Mononuclear cell (primary cell): ENCODE measurements around the gene RHPN2. TPM values are rescaled to one million over a fixed set of nuclear protein-coding genes. Genes with fewer than 3 reads are reported as not detected.
"Not testable (repeated sequence)": the region's sequence is repeated elsewhere in the genome, so short reads cannot be mapped to it uniquely, and the experiment has no call there.

ENCODE experiments used
- H3K27me3 ChIP-seq: 2 replicates; pipeline ENCODE4 v1.6.0; 2011; ENCODE audit warnings: low read length, control low read depth; ENCODE audit not compliant: insufficient read depth
- H3K4me1 ChIP-seq: 2 replicates; pipeline ENCODE4 v1.5.1; 2011; ENCODE audit warnings: mild to moderate bottlenecking, low read length, control low read depth; ENCODE audit not compliant: insufficient read depth
- H3K4me3 ChIP-seq: 2 replicates; pipeline ENCODE4 v1.5.1; 2011; ENCODE audit warnings: mild to moderate bottlenecking, low read length, moderate library complexity
- H3K9me3 ChIP-seq: 2 replicates; pipeline ENCODE4 v1.5.1; 2011; ENCODE audit warnings: low read depth, mild to moderate bottlenecking, control low read depth, low read length
- total RNA-seq: library from RNA; depleted of rRNA; stranded (reverse); fragments of >200 nt; gene quantifications from one replicate; pipeline ENCODE4 v1.2.3, GENCODE V29; 2012

RHPN2 gene
- total RNA-seq, 1 donor = 0.31 TPM

- Histone ChIP-seq H3K4me1 (no peaks in the 10 kb centered on the region), H3K9me3 (no peaks in the 10 kb centered on the region), H3K4me3 (no peak overlapping the region), H3K27me3 (no peaks in the 10 kb centered on the region)
Observed at GRCh38 chr19:33024398-33024797, 40.3 kb downstream of the RHPN2 start.

- no peaks in the 10 kb centered on the region for H3K4me1 ChIP-seq
- H3K9me3 ChIP-seq = no peaks in the 10 kb centered on the region
- no peaks in the 10 kb centered on the region for H3K27me3 ChIP-seq
Observed at GRCh38 chr19:33022472-33023116, 42.1 kb downstream of the RHPN2 start.

GRCh38 chr19:33010891-33011290, 53.8 kb downstream of the RHPN2 start:
- H3K4me1 ChIP-seq, H3K9me3 ChIP-seq, H3K27me3 ChIP-seq, H3K4me3 ChIP-seq: not testable (repeated sequence)

More at GRCh38 chr19:33022472-33023116, 42.1 kb downstream of the RHPN2 start:
- no peak overlapping the region for H3K4me3 ChIP-seq

GRCh38 chr19:33008738-33009137, 56.0 kb downstream of the RHPN2 start:
- Histone ChIP-seq H3K4me3 (no peak overlapping the region), H3K27me3 (no peaks in the 10 kb centered on the region), H3K4me1 (no peaks in the 10 kb centered on the region), H3K9me3 (no peaks in the 10 kb centered on the region)

- no peaks in the 10 kb centered on the region for H3K9me3 ChIP-seq
Observed at GRCh38 chr19:33005440-33005839, 59.2 kb downstream of the RHPN2 start.

GRCh38 chr19:33003424-33004024, 61.2 kb downstream of the RHPN2 start:
- not testable (repeated sequence) for H3K27me3 ChIP-seq, H3K4me3 ChIP-seq, H3K9me3 ChIP-seq, H3K4me1 ChIP-seq

More at GRCh38 chr19:33005440-33005839, 59.2 kb downstream of the RHPN2 start:
- H3K4me3 ChIP-seq = no peak overlapping the region
- no peaks in the 10 kb centered on the region for H3K27me3 ChIP-seq
- peaks cover 3% of the 10 kb centered on the region for H3K4me1 ChIP-seq

- not testable (repeated sequence) for H3K4me1 ChIP-seq, H3K27me3 ChIP-seq, H3K9me3 ChIP-seq, H3K4me3 ChIP-seq
Observed at GRCh38 chr19:33002126-33002865, 62.4 kb downstream of the RHPN2 start.

GRCh38 chr19:33000910-33001309, 63.8 kb downstream of the RHPN2 start:
- Histone ChIP-seq H3K9me3 (no peaks in the 10 kb centered on the region), H3K27me3 (no peaks in the 10 kb centered on the region), H3K4me3 (no peak overlapping the region), H3K4me1 (peaks cover 4% of the 10 kb centered on the region)

GRCh38 chr19:33000510-33000909, 64.2 kb downstream of the RHPN2 start:
- no peak overlapping the region for H3K4me3 ChIP-seq
- H3K27me3 ChIP-seq = no peaks in the 10 kb centered on the region
- no peaks in the 10 kb centered on the region for H3K9me3 ChIP-seq
- peaks cover 4% of the 10 kb centered on the region for H3K4me1 ChIP-seq

GRCh38 chr19:32998722-32999121, 66.0 kb downstream of the RHPN2 start:
- Histone ChIP-seq H3K27me3 (no peaks in the 10 kb centered on the region), H3K4me3 (no peak overlapping the region), H3K4me1 (peaks cover 4% of the 10 kb centered on the region), H3K9me3 (no peaks in the 10 kb centered on the region)

- H3K9me3 ChIP-seq = no peaks in the 10 kb centered on the region
- no peaks in the 10 kb centered on the region for H3K27me3 ChIP-seq
- H3K4me1 ChIP-seq = peaks cover 4% of the 10 kb centered on the region
- no peak overlapping the region for H3K4me3 ChIP-seq
Observed at GRCh38 chr19:32997716-32998355, 66.9 kb downstream of the RHPN2 start.

GRCh38 chr19:32997061-32997464, 67.6 kb downstream of the RHPN2 start:
- H3K9me3 ChIP-seq, H3K4me1 ChIP-seq, H3K4me3 ChIP-seq, H3K27me3 ChIP-seq: not testable (repeated sequence)

- not testable (repeated sequence) for H3K4me3 ChIP-seq, H3K9me3 ChIP-seq, H3K27me3 ChIP-seq, H3K4me1 ChIP-seq
Observed at GRCh38 chr19:32995966-32996365, 68.7 kb downstream of the RHPN2 start.

- Histone ChIP-seq H3K4me1 (no peaks in the 10 kb centered on the region), H3K4me3 (no peak overlapping the region), H3K27me3 (no peaks in the 10 kb centered on the region), H3K9me3 (no peaks in the 10 kb centered on the region)
Observed at GRCh38 chr19:32988724-32989123, 76.0 kb downstream of the RHPN2 start.

GRCh38 chr19:32988254-32988653, 76.4 kb downstream of the RHPN2 start:
- not testable (repeated sequence) for H3K4me3 ChIP-seq, H3K4me1 ChIP-seq, H3K27me3 ChIP-seq, H3K9me3 ChIP-seq
